Vagina (tissue), 2 donors: ENCODE results near the gene SEPTIN5. TPM values are rescaled to one million over a fixed set of nuclear protein-coding genes. Genes with fewer than 3 reads are reported as not detected.
A peak's percentile ranks its signal among the peaks of the same experiment; 100 is the strongest.

Experiments used
- DNase-seq, 2 donors: peaks; one replicate each; pipeline ENCODE4 v3.0.0-alpha.2; 2017; ENCODE audit errors: extremely low spot score in 2 of 2
- H3K27ac ChIP-seq: fragments of 200-600 bp; sonication (generic); one replicate; pipeline ENCODE4 v1.5.1; 2019
- H3K27me3 ChIP-seq: fragments of 200-600 bp; sonication (generic); one replicate; pipeline ENCODE4 v1.5.1; 2019
- H3K36me3 ChIP-seq, 2 donors: fragments of 200-600 bp; sonication (generic); one replicate each; pipeline ENCODE4 v1.5.1; 2017 to 2019
- H3K4me1 ChIP-seq: fragments of 200-600 bp; sonication (generic); one replicate; pipeline ENCODE4 v1.5.1; 2019
- H3K4me3 ChIP-seq, 2 donors: fragments of 200-600 bp; sonication (generic); 1 replicate in 1 of 2; 2 replicates in 1 of 2; pipeline ENCODE4 v1.5.1; 2016 to 2019
- H3K9me3 ChIP-seq: fragments of 200-600 bp; sonication (generic); one replicate; pipeline ENCODE4 v1.5.1; 2019
- CTCF ChIP-seq, 3 experiments: fragments of 450-650 bp in 2 of 3; fragments of 200-600 bp in 1 of 3; sonication (generic) in 1 of 3; IDR thresholded peaks; one replicate each; pipeline ENCODE4 v1.5.1; 2017 to 2019; ENCODE audit warnings: antibody characterized with exemption in 3 of 3, mild to moderate bottlenecking in 2 of 3, moderate library complexity in 2 of 3
- POLR2A ChIP-seq, 2 donors: fragments of 450-650 bp; IDR thresholded peaks; one replicate each; pipeline ENCODE4 v1.6.1; 2017; ENCODE audit warnings: antibody characterized with exemption in 2 of 2, mild to moderate bottlenecking in 2 of 2, moderate library complexity in 2 of 2
- POLR2AphosphoS5 ChIP-seq, 2 donors: sonication (generic); formaldehyde crosslinking; IDR thresholded peaks; one replicate each; pipeline ENCODE4 v1.9.0; 2017; ENCODE audit warnings: antibody characterized with exemption in 2 of 2, mild to moderate bottlenecking in 2 of 2, low read depth in 1 of 2; ENCODE audit not compliant: insufficient read depth in 1 of 2
- intact Hi-C: fragments of 100-400 bp; cut with DNase I; formaldehyde crosslinking; loops from one replicate; pipeline ENCODE4 v1.15.1; 2023
- total RNA-seq: library from RNA; depleted of rRNA; stranded (reverse); fragments of >200 nt; gene quantifications from one replicate; pipeline ENCODE4 v1.2.3, GENCODE V29; 2016

Gene SEPTIN5
- total RNA-seq, 1 donor from 2014 or later: 67.3 TPM

- Histone ChIP-seq H3K4me1 (peaks cover 10% of the 10 kb centered on the region), H3K4me3 (no peak overlapping the region), H3K27ac (no peak overlapping the region), H3K9me3 (no peaks in the 10 kb centered on the region), H3K36me3 (no peaks in the 10 kb centered on the region), H3K27me3 (no peaks in the 10 kb centered on the region)
- no peak for TF ChIP-seq POLR2A (IDR thresholded peaks at IDR 0.05)
- no peak for TF ChIP-seq POLR2AphosphoS5 (IDR thresholded peaks at IDR 0.05; ENCODE audit: insufficient read depth in 1 of 2, low read depth in 1 of 2)
- no peak for TF ChIP-seq CTCF (IDR thresholded peaks at IDR 0.05)
- intact Hi-C loops: no loop called here
- DNase-seq: no peak
Measured at GRCh38 chr22:19729507-19729906, 15.2 kb downstream of the SEPTIN5 start.

- peaks cover 10% of the 10 kb centered on the region for H3K4me1 ChIP-seq
- no peaks in the 10 kb centered on the region for H3K9me3 ChIP-seq
- intact Hi-C loops: loop anchor here (1.0 kb wide), 1 partner anchor 180 kb away; no protein-coding TSS in a partner anchor
- TF ChIP-seq POLR2AphosphoS5 (IDR thresholded peaks at IDR 0.05; ENCODE audit: insufficient read depth in 1 of 2, low read depth in 1 of 2) (no peak), CTCF (IDR thresholded peaks at IDR 0.05) (no peak), POLR2A (IDR thresholded peaks at IDR 0.05) (no peak)
- no peaks in the 10 kb centered on the region for H3K27me3 ChIP-seq
- no peak overlapping the region for H3K27ac ChIP-seq
- DNase-seq: no peak
- H3K36me3 ChIP-seq: no peaks in the 10 kb centered on the region
- no peak overlapping the region for H3K4me3 ChIP-seq
Measured at GRCh38 chr22:19730198-19730597, 15.9 kb downstream of the SEPTIN5 start.

GRCh38 chr22:19730655-19731360, 16.5 kb downstream of the SEPTIN5 start:
- DNase-seq: no peak
- TF ChIP-seq CTCF (IDR thresholded peaks at IDR 0.05): peak; percentile 86 to 99 (median 98)
- TF ChIP-seq POLR2A (IDR thresholded peaks at IDR 0.05): no peak
- peak in 1 of 2 donors; percentile 42 for TF ChIP-seq POLR2AphosphoS5 (IDR thresholded peaks at IDR 0.05; ENCODE audit: insufficient read depth in 1 of 2, low read depth in 1 of 2)
- H3K9me3 ChIP-seq: no peaks in the 10 kb centered on the region
- intact Hi-C loops: loop anchor here (1.0 kb wide), 1 partner anchor 179 kb away; no protein-coding TSS in a partner anchor
- H3K4me1 ChIP-seq: peaks cover 10% of the 10 kb centered on the region
- no peaks in the 10 kb centered on the region for H3K36me3 ChIP-seq
- H3K27ac ChIP-seq: no peak overlapping the region
- no peaks in the 10 kb centered on the region for H3K27me3 ChIP-seq
- H3K4me3 ChIP-seq: peak overlapping the region; percentile 28 to 47

- H3K27ac ChIP-seq: no peak overlapping the region
- TF ChIP-seq CTCF (IDR thresholded peaks at IDR 0.05): no peak
- intact Hi-C loops: no loop called here
Measured at GRCh38 chr22:19731361-19732135, 17.2 kb downstream of the SEPTIN5 start.

More at GRCh38 chr22:19731361-19732135, 17.2 kb downstream of the SEPTIN5 start:
- Histone ChIP-seq H3K27me3 (no peaks in the 10 kb centered on the region), H3K4me1 (peaks cover 10% of the 10 kb centered on the region), H3K4me3 (no peak overlapping the region), H3K36me3 (no peaks in the 10 kb centered on the region), H3K9me3 (no peaks in the 10 kb centered on the region)
- DNase-seq: no peak
